ENCODE measurements around the gene FBXO4. TPM values are rescaled to one million over a fixed set of nuclear protein-coding genes. Genes with fewer than 3 reads are reported as not detected.

Gene FBXO4
- total RNA-seq, 1 experiment from 2014 or later, result 1.2 TPM

GRCh38 chr5:41954286-41954685 lies 29.2 kb downstream of the FBXO4 start:
- no peak for TF ChIP-seq CTCF (conservative IDR thresholded peaks at IDR 0.05)
- no CpG with 5 or more reads among the region's 1 CpG for WGBS (ENCODE audit: extremely low coverage, insufficient read length, low lambda C conversion rate)
- Histone ChIP-seq H3K23me2 (ENCODE audit: insufficient read length, low read depth, low read length, poor library complexity, severe bottlenecking) (no peaks in the 10 kb centered on the region), H3K23ac (ENCODE audit: insufficient read length, low read depth, low read length) (no peak overlapping the region), H4K91ac (ENCODE audit: insufficient read length, low read depth, low read length) (no peak overlapping the region), H3T11ph (ENCODE audit: low read length) (no peak overlapping the region), H3K9ac (ENCODE audit: extremely low read depth, insufficient read length, low read length) (no peak overlapping the region), H2BK20ac (ENCODE audit: low read depth, low read length, poor library complexity, severe bottlenecking) (no peak overlapping the region), H2BK120ac (ENCODE audit: low read depth, low read length, poor library complexity, severe bottlenecking) (no peak overlapping the region), H2BK5ac (ENCODE audit: insufficient read length, low read length) (no peak overlapping the region), H4K5ac (ENCODE audit: insufficient read length, low read depth, low read length) (no peak overlapping the region), H3K9me3 (ENCODE audit: control insufficient read depth, low read depth, low read length) (no peaks in the 10 kb centered on the region), H3K4me2 (ENCODE audit: insufficient read depth, insufficient read length, low read length) (no peak overlapping the region), H3K79me2 (ENCODE audit: insufficient read depth, low read length) (no peaks in the 10 kb centered on the region), H3K18ac (ENCODE audit: insufficient read length, low read depth, low read length) (no peak overlapping the region), H2AK5ac (ENCODE audit: insufficient read length, low read length) (no peak overlapping the region), H3K14ac (ENCODE audit: insufficient read depth, low read length) (no peak overlapping the region), H2BK15ac (ENCODE audit: low read depth, low read length) (no peak overlapping the region), H4K8ac (replicated peaks; ENCODE audit: insufficient read length, low read depth, low read length) (no peak overlapping the region), H3K56ac (ENCODE audit: insufficient read length, low read depth, low read length) (no peak overlapping the region), H3K4me1 (ENCODE audit: insufficient read depth, low read length) (no peaks in the 10 kb centered on the region), H4K20me1 (ENCODE audit: control insufficient read depth, insufficient read depth, insufficient read length) (no peaks in the 10 kb centered on the region), H2BK12ac (ENCODE audit: insufficient read length, low read depth, low read length) (no peak overlapping the region), H3K27me3 (ENCODE audit: insufficient read depth, low read length) (no peaks in the 10 kb centered on the region), H3K27ac (ENCODE audit: insufficient read length, low read depth, low read length) (no peak overlapping the region), H3K4ac (ENCODE audit: low read depth, low read length) (no peak overlapping the region), H2AFZ (ENCODE audit: low read length) (no peak overlapping the region), H3K79me1 (ENCODE audit: insufficient read depth, low read depth, low read length, poor library complexity, severe bottlenecking) (no peaks in the 10 kb centered on the region)
- no peaks in the 10 kb centered on the region for H3K4me1 Mint-ChIP-seq
- H3K9me3 Mint-ChIP-seq, result peaks cover 10 to 13% of the 10 kb centered on the region in 2 experiments; a peak in 4 of 5 replicates
- no peak for DNase-seq
- H3K4me3 Mint-ChIP-seq, result no peak overlapping the region
- H3K27ac Mint-ChIP-seq, result no peak overlapping the region
- no peaks in the 10 kb centered on the region for H3K27me3 Mint-ChIP-seq (ENCODE audit: low read depth)
- H3K36me3 Mint-ChIP-seq (ENCODE audit: insufficient read depth in 1 of 3, low read depth in 3 of 3), result peaks cover 0 to 2% (median 0%) of the 10 kb centered on the region in 3 experiments; a peak in 1 of 7 replicates

Measured in H9 (cell line).